Fibroblast of mammary gland (primary cell): ENCODE measurements around the gene TM9SF1.

ENCODE experiments used
- DNase-seq: peaks from one replicate; pipeline ENCODE4 v3.0.0-alpha.2; 2010; ENCODE audit warnings: low read depth
- H3K4me3 ChIP-seq: 2 replicates; pipeline ENCODE4 v1.5.1; 2011; ENCODE audit warnings: low read depth, mild to moderate bottlenecking, low read length, moderate library complexity; ENCODE audit not compliant: control insufficient read depth
- TF ChIP-seq, protein P1 (sequence below): conservative IDR thresholded peaks from 2 replicates; pipeline ENCODE4 v1.5.1; 2011; ENCODE audit warnings: low read depth, low read length, inconsistent platforms; ENCODE audit not compliant: control insufficient read depth, insufficient read depth

Gene TM9SF1

DNA sequence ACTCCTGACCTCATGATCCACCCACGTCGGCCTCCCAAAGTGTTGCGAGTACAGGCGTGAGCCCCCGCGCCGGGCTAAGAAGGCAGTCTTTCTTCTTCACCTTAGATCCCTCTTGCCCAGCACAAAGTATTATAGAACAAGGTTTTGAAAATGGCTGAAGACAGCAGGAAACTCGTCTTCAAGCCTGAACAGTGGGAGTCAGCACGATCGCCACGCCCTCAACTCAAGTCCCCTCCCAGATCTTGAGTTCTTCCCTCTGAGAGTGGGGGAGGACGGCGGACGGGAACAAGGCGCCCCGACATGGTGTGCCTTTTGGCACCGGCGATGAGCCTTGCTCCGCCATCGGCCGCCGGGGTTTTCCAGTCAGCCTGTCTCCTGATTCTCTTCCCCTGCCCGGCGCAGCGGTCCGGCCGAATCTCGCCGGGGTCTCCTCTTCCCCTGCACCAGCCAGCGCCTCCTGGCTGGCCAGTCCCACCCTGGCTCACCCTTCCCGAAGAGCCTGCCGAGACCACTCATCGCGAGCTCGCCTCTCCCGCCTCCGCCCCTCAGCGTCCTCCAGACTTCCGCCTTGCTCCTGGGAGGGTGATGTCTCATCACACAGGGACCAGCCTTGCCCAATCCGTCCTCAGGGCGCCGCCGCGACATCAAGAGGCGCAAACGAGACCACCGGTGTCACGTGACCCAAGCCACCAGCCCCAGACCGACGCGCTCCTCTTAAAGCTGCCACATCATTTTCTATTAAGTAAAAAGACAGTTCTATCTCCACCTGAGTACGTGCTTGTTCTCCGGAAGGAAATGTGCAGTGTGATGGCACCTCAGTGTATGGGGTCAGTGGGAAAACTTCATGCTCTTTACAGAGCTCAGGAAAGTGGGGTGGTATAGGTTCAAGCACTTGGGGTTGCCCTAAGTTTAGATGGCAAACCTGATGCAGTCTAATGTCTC, 18.0 kb upstream of the TM9SF1 start, which contains the start of gene CHMP4A:
CHMP4A (minus strand) TSS at position 565 of the 942 bp plus-strand sequence; CDS start at position 516, 49 bp downstream.
- TF ChIP-seq, protein P1, sequence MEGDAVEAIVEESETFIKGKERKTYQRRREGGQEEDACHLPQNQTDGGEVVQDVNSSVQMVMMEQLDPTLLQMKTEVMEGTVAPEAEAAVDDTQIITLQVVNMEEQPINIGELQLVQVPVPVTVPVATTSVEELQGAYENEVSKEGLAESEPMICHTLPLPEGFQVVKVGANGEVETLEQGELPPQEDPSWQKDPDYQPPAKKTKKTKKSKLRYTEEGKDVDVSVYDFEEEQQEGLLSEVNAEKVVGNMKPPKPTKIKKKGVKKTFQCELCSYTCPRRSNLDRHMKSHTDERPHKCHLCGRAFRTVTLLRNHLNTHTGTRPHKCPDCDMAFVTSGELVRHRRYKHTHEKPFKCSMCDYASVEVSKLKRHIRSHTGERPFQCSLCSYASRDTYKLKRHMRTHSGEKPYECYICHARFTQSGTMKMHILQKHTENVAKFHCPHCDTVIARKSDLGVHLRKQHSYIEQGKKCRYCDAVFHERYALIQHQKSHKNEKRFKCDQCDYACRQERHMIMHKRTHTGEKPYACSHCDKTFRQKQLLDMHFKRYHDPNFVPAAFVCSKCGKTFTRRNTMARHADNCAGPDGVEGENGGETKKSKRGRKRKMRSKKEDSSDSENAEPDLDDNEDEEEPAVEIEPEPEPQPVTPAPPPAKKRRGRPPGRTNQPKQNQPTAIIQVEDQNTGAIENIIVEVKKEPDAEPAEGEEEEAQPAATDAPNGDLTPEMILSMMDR: peak; percentile 15
- peak within 1 kb of the TSS; percentile 81 for H3K4me3 ChIP-seq
- peak; percentile 98 for DNase-seq

DNA sequence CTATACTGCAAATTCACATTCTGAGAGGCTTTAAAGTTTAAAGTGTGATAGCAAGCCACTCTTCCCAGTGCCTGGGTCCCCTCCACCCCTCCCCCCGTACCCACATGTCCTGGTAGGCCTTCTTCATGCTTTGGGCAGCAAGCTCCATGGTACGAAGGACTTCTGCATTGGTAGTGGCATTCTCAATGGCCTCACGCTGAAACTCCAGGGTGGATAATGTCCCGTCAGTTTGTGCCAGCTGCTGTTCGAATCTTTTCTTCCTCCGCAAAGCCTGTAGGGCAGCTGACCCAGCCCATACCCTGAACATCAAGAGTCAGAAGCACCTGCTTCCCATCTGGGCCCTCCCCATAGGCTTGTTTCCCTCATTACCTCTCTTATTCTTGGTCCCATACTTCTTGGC, 16.1 kb upstream of the TM9SF1 start:
- DNase-seq: no peak
- H3K4me3 ChIP-seq: no peak overlapping the region
- TF ChIP-seq, protein P1: no peak

GRCh38 chr14:24207625-24208024, 12.4 kb upstream of the TM9SF1 start:
- TF ChIP-seq, protein P1: no peak
- no peak for DNase-seq
- H3K4me3 ChIP-seq: no peak overlapping the region

- no peak for DNase-seq
- H3K4me3 ChIP-seq: no peak overlapping the region
- TF ChIP-seq, protein P1: no peak
Measured at GRCh38 chr14:24207104-24207551, 11.9 kb upstream of the TM9SF1 start.

DNA sequence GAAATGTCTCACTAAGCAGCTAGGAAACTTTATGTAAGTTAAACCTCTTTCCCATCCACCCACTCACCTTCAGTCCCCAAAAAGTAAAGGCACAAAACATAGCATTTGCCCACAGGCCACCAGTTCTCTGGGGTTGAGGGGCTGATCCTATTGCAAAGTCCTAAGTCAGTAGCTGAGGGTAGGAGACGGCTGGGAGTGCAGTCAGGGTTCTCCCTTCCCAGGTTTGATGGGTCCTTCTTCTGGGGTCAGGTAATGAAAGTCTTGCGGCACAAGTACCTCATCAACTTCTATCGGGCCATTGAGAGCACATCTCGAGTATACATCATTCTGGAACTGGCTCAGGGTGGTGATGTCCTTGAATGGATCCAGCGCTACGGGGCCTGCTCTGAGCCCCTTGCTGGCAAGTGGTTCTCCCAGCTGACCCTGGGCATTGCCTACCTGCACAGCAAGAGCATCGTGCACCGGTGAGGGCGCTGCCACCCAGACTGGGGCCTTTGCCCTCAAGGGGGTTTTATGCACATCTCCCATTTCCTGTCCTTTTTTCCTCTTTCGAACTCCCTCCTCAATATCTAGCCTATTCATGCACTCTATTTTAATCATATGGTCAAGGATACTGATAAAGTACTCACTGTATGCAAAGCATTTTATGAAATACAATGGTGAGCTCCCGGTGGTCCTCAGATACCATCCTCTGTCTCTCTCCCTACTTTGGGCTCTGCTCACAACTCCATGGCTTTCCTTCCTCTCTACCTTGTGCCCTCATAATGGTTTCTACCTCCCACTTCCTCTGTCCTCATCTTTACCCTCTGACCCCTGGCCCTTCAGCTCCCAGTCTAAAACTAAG, 11.2 kb upstream of the TM9SF1 start:
- H3K4me3 ChIP-seq: no peak overlapping the region
- TF ChIP-seq, protein P1: no peak
- DNase-seq: no peak
